Bronchus fibroblast of lung (primary cell): ENCODE results near the gene GAB2. TPM values are rescaled to one million over a fixed set of nuclear protein-coding genes. Genes with fewer than 3 reads are reported as not detected.

ENCODE experiments used
- total RNA-seq: library from RNA; depleted of rRNA; stranded (reverse); fragments of >200 nt; gene quantifications from 2 replicates; pipeline ENCODE4 v1.2.3, GENCODE V29; 2015

GAB2 gene, protein sequence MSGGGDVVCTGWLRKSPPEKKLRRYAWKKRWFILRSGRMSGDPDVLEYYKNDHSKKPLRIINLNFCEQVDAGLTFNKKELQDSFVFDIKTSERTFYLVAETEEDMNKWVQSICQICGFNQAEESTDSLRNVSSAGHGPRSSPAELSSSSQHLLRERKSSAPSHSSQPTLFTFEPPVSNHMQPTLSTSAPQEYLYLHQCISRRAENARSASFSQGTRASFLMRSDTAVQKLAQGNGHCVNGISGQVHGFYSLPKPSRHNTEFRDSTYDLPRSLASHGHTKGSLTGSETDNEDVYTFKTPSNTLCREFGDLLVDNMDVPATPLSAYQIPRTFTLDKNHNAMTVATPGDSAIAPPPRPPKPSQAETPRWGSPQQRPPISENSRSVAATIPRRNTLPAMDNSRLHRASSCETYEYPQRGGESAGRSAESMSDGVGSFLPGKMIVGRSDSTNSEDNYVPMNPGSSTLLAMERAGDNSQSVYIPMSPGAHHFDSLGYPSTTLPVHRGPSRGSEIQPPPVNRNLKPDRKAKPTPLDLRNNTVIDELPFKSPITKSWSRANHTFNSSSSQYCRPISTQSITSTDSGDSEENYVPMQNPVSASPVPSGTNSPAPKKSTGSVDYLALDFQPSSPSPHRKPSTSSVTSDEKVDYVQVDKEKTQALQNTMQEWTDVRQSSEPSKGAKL
- total RNA-seq = 4.6 and 5.7 TPM in 2 replicates

DNA sequence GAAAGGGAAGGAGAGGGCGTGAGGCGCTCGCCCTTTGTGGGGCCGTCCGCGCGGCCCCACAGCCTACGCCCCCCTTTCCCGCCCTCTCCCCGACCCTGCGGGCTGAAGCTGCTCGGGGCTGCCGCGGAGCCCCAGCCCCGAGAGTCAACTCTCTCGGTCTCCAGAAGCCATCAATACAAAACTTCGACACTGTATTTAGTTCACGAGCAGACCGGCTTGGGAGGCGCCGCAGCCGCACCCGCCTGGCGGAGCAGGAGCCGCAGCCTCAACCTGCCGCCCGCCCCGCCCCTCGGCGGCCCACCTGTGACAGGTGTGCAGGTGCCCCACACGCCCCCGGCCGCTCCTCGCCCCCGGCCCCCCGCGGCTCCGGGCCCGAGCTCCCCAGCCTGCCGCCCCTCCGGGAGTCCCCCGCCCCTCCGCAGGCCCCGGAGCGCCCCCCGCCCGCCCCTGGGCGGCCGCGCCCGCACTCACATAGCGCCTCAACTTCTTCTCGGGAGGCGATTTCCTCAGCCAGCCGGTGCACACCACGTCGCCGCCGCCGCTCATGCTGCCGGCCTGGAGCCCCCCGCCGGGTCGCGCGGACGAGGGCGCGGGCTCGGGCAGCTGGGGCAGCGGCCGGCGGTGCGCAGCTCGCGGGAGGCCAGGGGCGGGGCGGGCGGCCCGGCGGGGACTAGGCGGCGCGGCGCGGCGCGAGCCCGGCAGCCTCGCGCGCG lies at the start of gene GAB2:
TSS of gene GAB2 (minus strand) at position 646 of the 713 bp plus-strand sequence. CDS start at position 546, 100 bp downstream.

DNA sequence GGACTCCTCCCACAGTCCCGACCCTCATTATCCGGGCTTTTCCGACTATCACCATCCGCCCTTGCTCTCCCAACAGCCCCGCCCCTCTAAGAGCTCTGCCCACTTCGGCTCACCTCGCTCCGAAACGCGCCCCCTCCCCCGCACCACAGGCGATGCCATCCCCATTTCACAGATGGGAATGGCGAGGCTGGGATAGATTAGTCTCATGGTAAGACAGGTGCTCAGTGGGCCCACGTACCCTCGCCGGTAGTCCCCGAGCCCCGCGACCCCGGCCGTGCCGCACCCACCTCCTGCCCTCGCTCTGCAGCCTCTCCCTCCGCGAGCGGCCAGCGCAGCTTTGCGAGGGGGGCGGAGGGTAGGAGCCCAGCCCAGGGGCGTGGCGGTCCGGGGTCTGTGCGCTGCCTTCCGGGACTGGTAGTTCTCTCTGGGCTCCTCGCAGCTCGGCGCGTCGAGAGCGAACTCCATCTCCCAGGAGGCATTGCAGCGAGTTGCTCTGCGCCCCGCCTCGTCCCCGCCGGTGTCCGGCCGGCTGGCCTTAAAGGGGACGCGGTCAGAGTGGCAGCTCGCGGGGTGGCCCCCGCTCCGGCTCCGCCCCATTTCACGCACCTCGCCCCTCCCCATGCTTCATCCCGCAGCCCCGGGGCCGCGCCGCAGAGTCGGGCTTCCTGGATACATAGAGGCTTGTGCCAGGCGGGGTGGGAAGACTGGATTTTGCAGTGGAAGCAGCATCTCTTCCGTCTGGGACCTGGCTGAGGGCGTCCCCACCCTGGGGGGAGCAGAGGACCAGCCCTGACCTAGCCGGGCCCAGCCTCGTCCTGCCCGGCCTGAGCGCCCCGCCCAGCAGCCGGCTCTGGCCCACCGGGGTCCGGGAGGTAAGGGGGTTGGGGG lies 229.1 kb downstream of the GAB2 start, which contains the start of the genes KCTD21 and USP35:
TSS of gene KCTD21 (minus strand) at position 341 of the 888 bp plus-strand sequence. CDS start 14,072 bp downstream, outside the sequence.
TSS of gene USP35 (plus strand) at position 634 of the 888 bp plus-strand sequence. CDS start 7,327 bp downstream, outside the sequence.

Other genes starting within 250 kb of the GAB2 start
- gene KCTD21, start 229.2 kb downstream of the GAB2 start, total RNA-seq = 7.4 and 7.7 TPM in 2 replicates
- 6.1 and 7.4 TPM in 2 replicates for gene USP35, start 228.9 kb downstream of the GAB2 start, total RNA-seq
- 13.8 and 18.2 TPM in 2 replicates for gene NARS2, start 157.0 kb upstream of the GAB2 start, total RNA-seq